Central memory CD8-positive, alpha-beta T cell (primary cell): Measurements from ENCODE around the gene LDB3.

ENCODE experiments used
- ATAC-seq: fragments of 150-1000 bp; cut with Tn5 transposase; replicated peaks from 2 replicates; pipeline ENCODE4 v1.10.0; 2022; ENCODE audit warnings: mild to moderate bottlenecking, moderate FRiP score, moderate number of reproducible peaks; ENCODE audit not compliant: poor library complexity, severe bottlenecking; ENCODE audit errors: extremely low read depth
- DNase-seq, 2 donors: peaks; one replicate each; pipeline ENCODE4 v3.0.0; 2021; ENCODE audit warnings: low spot score in 2 of 2
- H3K27ac Mint-ChIP-seq: one replicate; pipeline ENCODE4 v1.8.0; 2022; ENCODE audit warnings: low read depth, mild to moderate bottlenecking, moderate library complexity, mixed read lengths
- H3K27me3 Mint-ChIP-seq: one replicate; pipeline ENCODE4 v1.8.0; 2022; ENCODE audit warnings: mixed read lengths
- H3K36me3 Mint-ChIP-seq: one replicate; pipeline ENCODE4 v1.8.0; 2022; ENCODE audit warnings: mild to moderate bottlenecking, moderate library complexity, mixed read lengths; ENCODE audit not compliant: insufficient read depth
- H3K4me1 Mint-ChIP-seq: one replicate; pipeline ENCODE4 v1.8.0; 2022; ENCODE audit warnings: mixed read lengths
- H3K4me3 Mint-ChIP-seq: one replicate; pipeline ENCODE4 v1.8.0; 2022; ENCODE audit warnings: mild to moderate bottlenecking, moderate library complexity, mixed read lengths
- H3K9me3 Mint-ChIP-seq: one replicate; pipeline ENCODE4 v1.8.0; 2022; ENCODE audit warnings: mixed read lengths

The LDB3 gene

GRCh38 chr10:86662186-86663045, 5.9 kb upstream of the LDB3 start:
- Mint-ChIP-seq H3K4me3 (no peak overlapping the region), H3K27me3 (no peaks in the 10 kb centered on the region), H3K9me3 (no peaks in the 10 kb centered on the region), H3K27ac (no peak overlapping the region), H3K4me1 (no peaks in the 10 kb centered on the region), H3K36me3 (peaks cover 2% of the 10 kb centered on the region)
- ATAC-seq (no peak), DNase-seq (no peak)

GRCh38 chr10:86663046-86663345, 5.3 kb upstream of the LDB3 start:
- Mint-ChIP-seq H3K4me1 (no peaks in the 10 kb centered on the region), H3K27ac (no peak overlapping the region), H3K27me3 (no peaks in the 10 kb centered on the region), H3K36me3 (peaks cover 2% of the 10 kb centered on the region), H3K4me3 (no peak overlapping the region), H3K9me3 (no peaks in the 10 kb centered on the region)
- ATAC-seq (no peak), DNase-seq (no peak)

- H3K4me3 Mint-ChIP-seq: no peak overlapping the region
- H3K4me1 Mint-ChIP-seq: no peaks in the 10 kb centered on the region
- no peak overlapping the region for H3K27ac Mint-ChIP-seq
- DNase-seq: no peak
- ATAC-seq: no peak
- H3K9me3 Mint-ChIP-seq: no peaks in the 10 kb centered on the region
- peaks cover 3% of the 10 kb centered on the region for H3K36me3 Mint-ChIP-seq
- H3K27me3 Mint-ChIP-seq: no peaks in the 10 kb centered on the region
Measured at GRCh38 chr10:86663576-86664339, 4.6 kb upstream of the LDB3 start.

- Mint-ChIP-seq H3K27ac (no peak overlapping the region), H3K27me3 (no peaks in the 10 kb centered on the region), H3K4me1 (no peaks in the 10 kb centered on the region), H3K9me3 (no peaks in the 10 kb centered on the region), H3K4me3 (no peak overlapping the region), H3K36me3 (peaks cover 3% of the 10 kb centered on the region)
- DNase-seq (no peak), ATAC-seq (no peak)
Measured at GRCh38 chr10:86664341-86665217, 3.7 kb upstream of the LDB3 start.

DNA sequence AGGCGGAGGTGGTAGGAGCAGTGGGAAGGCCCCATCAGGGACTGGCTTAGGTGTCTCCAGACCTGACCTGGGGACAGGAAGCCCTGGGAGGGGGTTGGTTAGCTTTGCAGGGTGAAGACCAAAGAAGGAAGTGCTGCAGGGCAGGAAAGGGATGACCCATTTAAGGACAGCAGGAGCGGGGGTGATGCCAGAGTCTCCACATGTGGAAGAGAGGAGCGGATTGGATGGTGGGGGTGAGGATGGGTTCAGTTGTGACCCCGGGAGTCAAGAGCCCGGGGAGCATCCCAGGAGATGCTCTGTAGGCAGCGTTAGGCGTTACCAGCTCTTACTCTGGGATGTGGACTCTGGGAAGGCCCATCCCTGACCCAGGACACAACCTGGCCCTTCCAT, 3.1 kb upstream of the LDB3 start:
- DNase-seq: no peak
- Mint-ChIP-seq H3K9me3 (no peaks in the 10 kb centered on the region), H3K36me3 (peaks cover 3% of the 10 kb centered on the region), H3K4me3 (no peak overlapping the region), H3K27ac (no peak overlapping the region), H3K4me1 (no peaks in the 10 kb centered on the region), H3K27me3 (no peaks in the 10 kb centered on the region)
- ATAC-seq: no peak

DNA sequence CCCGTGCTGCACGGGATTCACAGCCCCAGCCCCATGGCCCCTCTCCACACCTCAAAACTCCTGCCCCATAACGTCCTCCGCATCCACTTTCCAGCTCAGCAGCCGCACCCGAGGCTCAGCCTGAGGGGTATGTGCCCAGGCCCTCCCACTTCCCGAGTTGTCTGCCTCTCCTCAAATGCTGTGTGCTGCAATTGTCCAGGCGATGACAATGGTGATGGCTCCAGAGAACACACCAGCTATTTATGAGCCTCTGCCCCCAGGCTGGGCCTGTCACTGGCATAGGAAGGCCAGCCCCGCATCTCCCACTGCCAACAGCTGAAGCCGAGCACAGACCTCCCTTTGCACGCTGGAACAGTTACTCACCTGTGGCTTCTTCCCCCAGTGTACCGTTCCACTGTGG, 2.4 kb upstream of the LDB3 start:
- Mint-ChIP-seq H3K27ac (no peak overlapping the region), H3K9me3 (no peaks in the 10 kb centered on the region), H3K36me3 (peaks cover 4% of the 10 kb centered on the region), H3K4me3 (no peak overlapping the region), H3K27me3 (no peaks in the 10 kb centered on the region), H3K4me1 (no peaks in the 10 kb centered on the region)
- no peak for DNase-seq
- no peak for ATAC-seq

DNA sequence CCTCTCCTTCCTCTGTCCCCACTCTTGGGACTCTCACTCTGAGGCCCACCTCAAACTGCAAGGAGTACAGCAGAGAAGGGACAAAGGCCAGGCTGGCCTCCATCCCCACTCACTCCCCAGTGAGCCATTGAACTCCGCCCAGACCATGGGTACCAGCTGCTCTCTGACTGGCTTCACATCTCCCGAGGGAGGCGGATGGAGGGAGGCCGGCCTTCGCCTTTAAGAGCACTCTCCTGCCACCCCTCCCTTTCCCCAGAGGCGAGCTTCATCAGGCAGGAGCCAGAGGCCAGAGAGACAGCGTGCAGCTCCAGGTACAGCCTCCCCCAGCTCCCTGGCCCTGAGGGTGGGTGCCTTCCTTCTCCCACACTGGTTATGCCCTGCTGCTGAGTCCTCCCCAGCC, 1.8 kb upstream of the LDB3 start:
- Mint-ChIP-seq H3K4me1 (no peaks in the 10 kb centered on the region), H3K4me3 (no peak overlapping the region), H3K9me3 (no peaks in the 10 kb centered on the region), H3K27me3 (no peaks in the 10 kb centered on the region), H3K27ac (no peak overlapping the region), H3K36me3 (peaks cover 4% of the 10 kb centered on the region)
- no peak for DNase-seq
- ATAC-seq: no peak

- H3K4me1 Mint-ChIP-seq: no peaks in the 10 kb centered on the region
- no peak for ATAC-seq
- no peaks in the 10 kb centered on the region for H3K9me3 Mint-ChIP-seq
- no peaks in the 10 kb centered on the region for H3K27me3 Mint-ChIP-seq
- peaks cover 2% of the 10 kb centered on the region for H3K36me3 Mint-ChIP-seq
- no peak overlapping the region for H3K27ac Mint-ChIP-seq
- H3K4me3 Mint-ChIP-seq: no peak overlapping the region
- DNase-seq: no peak
Measured at GRCh38 chr10:86667421-86668181, 710 bp upstream of the LDB3 start.

- Mint-ChIP-seq H3K27me3 (no peaks in the 10 kb centered on the region), H3K4me3 (no peak overlapping the region), H3K27ac (no peak overlapping the region), H3K4me1 (no peaks in the 10 kb centered on the region), H3K9me3 (no peaks in the 10 kb centered on the region), H3K36me3 (peaks cover 2% of the 10 kb centered on the region)
- DNase-seq (no peak), ATAC-seq (no peak)
Measured at GRCh38 chr10:86670290-86670811, 2.0 kb downstream of the LDB3 start.

- ATAC-seq: no peak
- no peak for DNase-seq
- no peaks in the 10 kb centered on the region for H3K9me3 Mint-ChIP-seq
- H3K27me3 Mint-ChIP-seq: no peaks in the 10 kb centered on the region
- peaks cover 2% of the 10 kb centered on the region for H3K36me3 Mint-ChIP-seq
- no peak overlapping the region for H3K27ac Mint-ChIP-seq
- no peak overlapping the region for H3K4me3 Mint-ChIP-seq
- no peaks in the 10 kb centered on the region for H3K4me1 Mint-ChIP-seq
Measured at GRCh38 chr10:86670876-86671275, 2.6 kb downstream of the LDB3 start.

GRCh38 chr10:86671419-86671818, 3.1 kb downstream of the LDB3 start:
- Mint-ChIP-seq H3K27me3 (no peaks in the 10 kb centered on the region), H3K4me3 (no peak overlapping the region), H3K9me3 (no peaks in the 10 kb centered on the region), H3K27ac (no peak overlapping the region), H3K4me1 (no peaks in the 10 kb centered on the region), H3K36me3 (peaks cover 2% of the 10 kb centered on the region)
- ATAC-seq (no peak), DNase-seq (no peak)
